Neural progenitor cell (in vitro differentiated cells): ENCODE measurements around the gene PPP1CC.

Experiments used
- EZH2 ChIP-seq: fragments of 200-600 bp; sonication (generic); IDR thresholded peaks from 2 replicates; pipeline ENCODE4 v1.6.1; 2017; ENCODE audit warnings: antibody characterized with exemption, mild to moderate bottlenecking, moderate library complexity
- TF ChIP-seq, protein P1 (sequence below): fragments of 200-600 bp; sonication (generic); IDR thresholded peaks from 2 replicates; pipeline ENCODE4 v1.5.1; 2017; ENCODE audit warnings: antibody characterized with exemption, mild to moderate bottlenecking

DNA sequence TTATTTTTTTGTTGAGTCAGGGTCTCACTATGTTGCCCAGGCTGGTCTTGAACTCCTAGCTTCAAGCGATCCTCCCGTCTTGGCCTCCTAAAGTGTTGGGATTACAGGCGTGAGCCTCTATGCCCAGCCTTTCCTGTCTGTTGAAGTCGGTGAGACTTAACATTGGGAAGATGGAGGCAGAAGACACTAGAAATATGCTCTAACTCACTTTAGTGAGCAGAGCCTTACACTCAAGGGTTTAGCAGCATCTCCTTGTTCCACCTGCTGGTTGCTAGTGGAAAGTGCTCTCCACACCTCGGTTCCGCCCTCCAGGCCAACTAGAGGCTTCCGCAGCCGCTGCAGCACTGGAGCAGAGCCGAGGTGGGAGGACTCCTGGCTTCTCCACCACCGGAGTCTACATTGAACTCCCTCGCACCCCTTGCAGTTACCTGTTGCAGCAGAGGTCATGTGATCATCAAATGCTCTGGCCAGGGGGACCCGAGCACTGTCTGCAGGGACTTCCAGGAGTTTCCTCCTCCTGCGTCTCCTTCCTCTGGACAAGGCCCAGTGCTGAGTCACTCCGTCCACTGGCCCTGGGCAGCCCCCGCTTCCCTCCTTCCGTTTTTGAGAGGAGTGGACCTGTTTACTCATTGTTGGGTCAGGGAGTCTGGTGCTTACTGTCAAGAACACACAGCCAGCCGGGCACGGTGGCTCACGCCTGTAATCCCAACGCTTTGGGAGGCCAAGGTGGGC, 44.4 kb downstream of the PPP1CC start:
- TF ChIP-seq, protein P1, sequence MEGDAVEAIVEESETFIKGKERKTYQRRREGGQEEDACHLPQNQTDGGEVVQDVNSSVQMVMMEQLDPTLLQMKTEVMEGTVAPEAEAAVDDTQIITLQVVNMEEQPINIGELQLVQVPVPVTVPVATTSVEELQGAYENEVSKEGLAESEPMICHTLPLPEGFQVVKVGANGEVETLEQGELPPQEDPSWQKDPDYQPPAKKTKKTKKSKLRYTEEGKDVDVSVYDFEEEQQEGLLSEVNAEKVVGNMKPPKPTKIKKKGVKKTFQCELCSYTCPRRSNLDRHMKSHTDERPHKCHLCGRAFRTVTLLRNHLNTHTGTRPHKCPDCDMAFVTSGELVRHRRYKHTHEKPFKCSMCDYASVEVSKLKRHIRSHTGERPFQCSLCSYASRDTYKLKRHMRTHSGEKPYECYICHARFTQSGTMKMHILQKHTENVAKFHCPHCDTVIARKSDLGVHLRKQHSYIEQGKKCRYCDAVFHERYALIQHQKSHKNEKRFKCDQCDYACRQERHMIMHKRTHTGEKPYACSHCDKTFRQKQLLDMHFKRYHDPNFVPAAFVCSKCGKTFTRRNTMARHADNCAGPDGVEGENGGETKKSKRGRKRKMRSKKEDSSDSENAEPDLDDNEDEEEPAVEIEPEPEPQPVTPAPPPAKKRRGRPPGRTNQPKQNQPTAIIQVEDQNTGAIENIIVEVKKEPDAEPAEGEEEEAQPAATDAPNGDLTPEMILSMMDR, result peak; percentile 67
- no peak for TF ChIP-seq EZH2
